Central memory CD8-positive, alpha-beta T cell (primary cell): Measurements from ENCODE around the gene LFNG.

Experiments
- ATAC-seq: fragments of 150-1000 bp; cut with Tn5 transposase; replicated peaks from 2 replicates; pipeline ENCODE4 v1.10.0; 2022; ENCODE audit warnings: mild to moderate bottlenecking, moderate FRiP score, moderate number of reproducible peaks; ENCODE audit not compliant: poor library complexity, severe bottlenecking; ENCODE audit errors: extremely low read depth
- DNase-seq, 2 donors: peaks; one replicate each; pipeline ENCODE4 v3.0.0; 2021; ENCODE audit warnings: low spot score in 2 of 2
- H3K27ac Mint-ChIP-seq: one replicate; pipeline ENCODE4 v1.8.0; 2022; ENCODE audit warnings: low read depth, mild to moderate bottlenecking, moderate library complexity, mixed read lengths
- H3K27me3 Mint-ChIP-seq: one replicate; pipeline ENCODE4 v1.8.0; 2022; ENCODE audit warnings: mixed read lengths
- H3K36me3 Mint-ChIP-seq: one replicate; pipeline ENCODE4 v1.8.0; 2022; ENCODE audit warnings: mild to moderate bottlenecking, moderate library complexity, mixed read lengths; ENCODE audit not compliant: insufficient read depth
- H3K4me1 Mint-ChIP-seq: one replicate; pipeline ENCODE4 v1.8.0; 2022; ENCODE audit warnings: mixed read lengths
- H3K4me3 Mint-ChIP-seq: one replicate; pipeline ENCODE4 v1.8.0; 2022; ENCODE audit warnings: mild to moderate bottlenecking, moderate library complexity, mixed read lengths
- H3K9me3 Mint-ChIP-seq: one replicate; pipeline ENCODE4 v1.8.0; 2022; ENCODE audit warnings: mixed read lengths

The LFNG gene

DNA sequence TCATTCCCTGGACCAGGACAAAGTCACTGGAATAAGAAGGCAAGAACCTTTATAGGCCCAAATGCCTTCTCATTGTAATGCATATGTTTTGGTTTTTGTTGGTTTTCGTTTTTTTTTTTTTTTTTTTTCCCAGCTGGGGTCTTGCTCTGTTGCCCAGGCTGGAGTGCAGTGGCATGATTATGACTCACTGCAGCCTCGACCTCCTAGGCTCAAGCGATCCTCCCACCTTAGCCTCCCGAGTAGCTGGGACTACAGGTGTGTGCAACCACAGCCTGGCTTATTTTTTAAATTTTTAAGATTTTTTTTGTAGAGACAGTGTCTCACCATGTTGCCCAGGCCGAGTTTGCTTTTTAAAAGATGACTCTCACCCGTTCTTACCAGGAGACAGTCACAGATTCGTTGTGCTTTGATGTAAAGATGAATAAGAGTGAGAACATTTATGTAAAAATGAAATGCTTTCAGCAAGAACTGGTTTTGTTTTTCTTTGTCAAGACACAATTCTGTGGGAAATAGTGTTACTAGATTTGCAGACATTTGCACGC is 46.8 kb downstream of the LFNG start:
- DNase-seq (no peak), ATAC-seq (no peak)
- no peaks in the 10 kb centered on the region for H3K9me3 Mint-ChIP-seq
- H3K27ac Mint-ChIP-seq = no peak overlapping the region
- H3K4me3 Mint-ChIP-seq = peak overlapping the region; percentile 25
- H3K36me3 Mint-ChIP-seq = peaks cover 5% of the 10 kb centered on the region
- no peaks in the 10 kb centered on the region for H3K27me3 Mint-ChIP-seq
- peaks cover 13% of the 10 kb centered on the region for H3K4me1 Mint-ChIP-seq

DNA sequence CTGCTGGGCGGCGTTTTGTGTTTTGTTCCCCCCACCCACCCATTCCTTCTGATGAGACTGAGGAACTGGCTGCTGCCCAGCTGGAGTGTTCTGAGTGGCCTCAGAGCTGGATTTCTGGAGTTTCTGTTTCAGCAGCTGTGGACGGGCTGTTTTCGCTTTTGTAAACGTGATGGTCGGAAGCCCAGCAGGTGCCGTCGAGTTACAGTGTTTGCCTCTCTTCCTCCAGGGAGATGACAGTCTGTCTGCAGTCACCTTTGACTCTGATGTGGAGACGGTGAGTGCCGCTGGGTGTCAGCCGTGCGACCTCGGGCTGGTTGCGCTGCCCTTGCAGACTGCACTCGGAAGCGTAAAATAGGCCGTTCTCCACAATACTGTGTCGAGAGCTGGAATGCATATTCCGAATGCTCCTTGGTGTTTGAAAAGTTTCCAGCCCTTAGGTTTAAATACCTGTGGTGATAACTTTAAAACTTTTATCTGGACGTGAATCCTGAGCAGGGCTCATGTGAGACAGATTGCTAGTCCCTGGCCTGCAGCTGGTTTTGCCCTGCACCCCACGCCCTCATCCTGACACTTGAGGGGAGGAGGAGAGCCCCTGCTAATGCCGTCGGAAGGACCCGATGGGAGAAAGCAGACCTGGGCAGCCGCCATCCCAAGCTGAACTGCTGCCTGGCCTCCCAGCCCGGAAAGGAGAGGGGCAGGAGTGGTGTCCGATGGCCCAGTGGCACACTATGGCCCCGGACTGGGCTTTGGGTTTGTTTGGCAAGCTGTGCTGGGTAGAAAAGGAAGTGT is 47.5 kb downstream of the LFNG start:
- no peak for DNase-seq
- H3K36me3 Mint-ChIP-seq = peaks cover 5% of the 10 kb centered on the region
- peak overlapping the region; percentile 25 for H3K4me3 Mint-ChIP-seq

GRCh38 chr7:2567679-2568278 is 48.2 kb downstream of the LFNG start:
- no peaks in the 10 kb centered on the region for H3K27me3 Mint-ChIP-seq
- H3K4me1 Mint-ChIP-seq = peaks cover 13% of the 10 kb centered on the region
- H3K36me3 Mint-ChIP-seq = peaks cover 5% of the 10 kb centered on the region
- ATAC-seq = no peak
- no peak for DNase-seq
- no peaks in the 10 kb centered on the region for H3K9me3 Mint-ChIP-seq
- no peak overlapping the region for H3K4me3 Mint-ChIP-seq
- H3K27ac Mint-ChIP-seq = no peak overlapping the region

More for the DNA sequence above, 47.5 kb downstream of the LFNG start:
- no peaks in the 10 kb centered on the region for H3K27me3 Mint-ChIP-seq
- H3K9me3 Mint-ChIP-seq = no peaks in the 10 kb centered on the region
- peak; percentile 80 for ATAC-seq
- H3K27ac Mint-ChIP-seq = no peak overlapping the region
- peaks cover 13% of the 10 kb centered on the region for H3K4me1 Mint-ChIP-seq

DNA sequence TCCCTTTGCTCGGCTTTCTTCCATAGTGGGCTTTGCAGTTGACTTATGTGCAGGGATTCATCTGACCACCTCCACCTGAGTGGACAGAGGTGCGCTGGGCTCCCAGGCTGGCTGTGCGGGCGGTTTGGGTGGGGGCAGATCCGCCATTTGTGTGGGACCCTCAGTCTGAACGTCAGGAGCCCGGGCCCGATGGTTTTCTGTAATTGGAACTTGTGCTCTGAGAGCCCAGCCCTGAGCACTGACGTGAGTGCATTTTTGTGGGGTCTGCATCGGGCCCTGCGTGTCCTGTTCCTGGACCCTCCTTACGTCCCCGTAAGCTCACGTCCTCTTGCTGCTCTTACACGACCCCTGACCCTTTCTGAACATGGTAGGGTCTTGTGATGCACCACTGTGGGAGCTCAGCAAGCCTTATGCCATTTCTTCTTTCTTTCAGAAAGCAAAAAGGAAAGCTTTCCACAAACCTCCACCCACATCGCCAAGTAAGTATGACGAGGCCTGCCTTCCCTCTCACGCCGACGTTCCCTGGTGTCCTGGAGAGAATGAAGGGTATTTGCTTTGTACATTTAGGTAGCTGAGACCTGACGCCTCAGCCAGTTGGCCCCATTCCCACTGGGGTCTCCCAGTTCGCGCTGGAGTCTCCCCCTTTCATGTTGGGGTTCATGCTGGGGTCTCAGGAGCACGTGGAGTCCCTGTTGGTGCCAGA is 49.1 kb downstream of the LFNG start:
- Mint-ChIP-seq H3K4me1 (peaks cover 13% of the 10 kb centered on the region), H3K27me3 (no peaks in the 10 kb centered on the region), H3K27ac (no peak overlapping the region), H3K9me3 (no peaks in the 10 kb centered on the region), H3K36me3 (peaks cover 6% of the 10 kb centered on the region), H3K4me3 (no peak overlapping the region)
- ATAC-seq (no peak), DNase-seq (no peak)

DNA sequence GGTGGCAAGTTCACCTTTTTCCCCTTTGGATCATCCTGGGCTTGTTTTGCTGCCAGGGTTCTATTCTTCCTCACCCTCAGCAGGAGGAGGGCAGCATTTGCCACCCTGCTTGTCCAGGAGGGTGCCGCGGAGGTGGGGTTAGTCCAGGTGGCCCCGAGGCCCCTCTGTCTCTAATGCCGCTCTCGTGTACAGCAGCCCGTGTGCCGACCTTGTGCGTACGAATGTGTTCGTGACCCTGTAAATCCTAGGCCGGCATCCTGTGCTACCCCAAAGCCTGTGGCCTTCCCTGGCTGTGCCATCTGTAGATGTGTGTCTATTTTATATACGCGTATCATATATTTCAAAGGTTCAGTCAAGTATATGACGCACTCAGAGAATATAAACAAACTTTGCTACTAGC is 49.8 kb downstream of the LFNG start:
- no peak for ATAC-seq
- H3K4me1 Mint-ChIP-seq = peaks cover 13% of the 10 kb centered on the region
- peaks cover 8% of the 10 kb centered on the region for H3K36me3 Mint-ChIP-seq
- no peak overlapping the region for H3K27ac Mint-ChIP-seq
- no peaks in the 10 kb centered on the region for H3K9me3 Mint-ChIP-seq
- DNase-seq = no peak
- H3K4me3 Mint-ChIP-seq = no peak overlapping the region
- H3K27me3 Mint-ChIP-seq = no peaks in the 10 kb centered on the region

GRCh38 chr7:2570021-2570420 is 50.4 kb downstream of the LFNG start:
- ATAC-seq (no peak), DNase-seq (no peak)
- Mint-ChIP-seq H3K36me3 (peaks cover 8% of the 10 kb centered on the region), H3K27ac (no peak overlapping the region), H3K9me3 (no peaks in the 10 kb centered on the region), H3K4me1 (peaks cover 8% of the 10 kb centered on the region), H3K27me3 (no peaks in the 10 kb centered on the region), H3K4me3 (no peak overlapping the region)

GRCh38 chr7:2571409-2571808 is 51.8 kb downstream of the LFNG start:
- Mint-ChIP-seq H3K36me3 (peaks cover 8% of the 10 kb centered on the region), H3K27ac (no peak overlapping the region), H3K9me3 (no peaks in the 10 kb centered on the region), H3K27me3 (no peaks in the 10 kb centered on the region), H3K4me3 (no peak overlapping the region), H3K4me1 (peaks cover 6% of the 10 kb centered on the region)
- DNase-seq (no peak), ATAC-seq (no peak)

DNA sequence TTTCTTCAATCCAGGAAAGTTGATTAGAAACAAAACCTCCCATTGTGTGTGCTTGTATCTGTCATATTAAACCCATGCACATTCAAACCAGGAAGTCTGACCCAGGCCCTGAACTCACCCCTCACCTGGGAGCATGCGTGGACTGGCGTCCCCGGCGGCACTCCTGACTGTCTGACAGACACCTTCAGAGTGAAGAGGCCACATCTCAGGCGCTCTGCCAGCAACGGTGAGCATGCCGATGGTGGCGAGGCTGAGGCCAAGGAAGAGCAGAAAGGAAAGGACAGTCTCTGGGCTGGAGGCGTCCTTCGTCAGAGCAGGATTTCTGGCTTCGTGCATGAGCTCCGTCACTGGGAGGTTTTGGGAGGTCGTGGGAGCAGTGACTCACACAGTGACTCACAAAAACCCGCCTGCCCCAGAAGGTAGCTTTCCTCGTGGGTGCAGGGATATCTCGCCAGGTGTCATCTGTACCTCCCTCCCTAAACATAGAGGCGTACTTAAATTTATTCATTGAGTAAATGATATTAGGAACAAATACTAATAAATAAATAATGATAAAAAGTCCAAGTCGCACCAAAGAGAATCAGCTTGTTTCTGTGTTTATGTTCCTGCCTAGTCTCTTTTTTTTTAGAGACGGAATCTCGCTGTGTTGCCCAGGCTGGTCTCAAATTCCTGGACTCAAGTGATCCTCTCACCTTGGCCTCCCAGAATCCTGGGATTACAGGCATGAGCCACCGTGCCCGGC is 52.7 kb downstream of the LFNG start:
- ATAC-seq (no peak), DNase-seq (no peak)
- peaks cover 7% of the 10 kb centered on the region for H3K36me3 Mint-ChIP-seq
- no peaks in the 10 kb centered on the region for H3K4me1 Mint-ChIP-seq
- no peaks in the 10 kb centered on the region for H3K9me3 Mint-ChIP-seq
- H3K4me3 Mint-ChIP-seq = no peak overlapping the region
- H3K27me3 Mint-ChIP-seq = no peaks in the 10 kb centered on the region
- H3K27ac Mint-ChIP-seq = no peak overlapping the region

- no peak for ATAC-seq
- H3K27ac Mint-ChIP-seq = no peak overlapping the region
- DNase-seq = no peak
- H3K4me3 Mint-ChIP-seq = no peak overlapping the region
- H3K27me3 Mint-ChIP-seq = no peaks in the 10 kb centered on the region
- peaks cover 7% of the 10 kb centered on the region for H3K36me3 Mint-ChIP-seq
- no peaks in the 10 kb centered on the region for H3K4me1 Mint-ChIP-seq
- H3K9me3 Mint-ChIP-seq = no peaks in the 10 kb centered on the region
These were observed 54.2 kb downstream of the LFNG start for GRCh38 chr7:2573761-2574160.

DNA sequence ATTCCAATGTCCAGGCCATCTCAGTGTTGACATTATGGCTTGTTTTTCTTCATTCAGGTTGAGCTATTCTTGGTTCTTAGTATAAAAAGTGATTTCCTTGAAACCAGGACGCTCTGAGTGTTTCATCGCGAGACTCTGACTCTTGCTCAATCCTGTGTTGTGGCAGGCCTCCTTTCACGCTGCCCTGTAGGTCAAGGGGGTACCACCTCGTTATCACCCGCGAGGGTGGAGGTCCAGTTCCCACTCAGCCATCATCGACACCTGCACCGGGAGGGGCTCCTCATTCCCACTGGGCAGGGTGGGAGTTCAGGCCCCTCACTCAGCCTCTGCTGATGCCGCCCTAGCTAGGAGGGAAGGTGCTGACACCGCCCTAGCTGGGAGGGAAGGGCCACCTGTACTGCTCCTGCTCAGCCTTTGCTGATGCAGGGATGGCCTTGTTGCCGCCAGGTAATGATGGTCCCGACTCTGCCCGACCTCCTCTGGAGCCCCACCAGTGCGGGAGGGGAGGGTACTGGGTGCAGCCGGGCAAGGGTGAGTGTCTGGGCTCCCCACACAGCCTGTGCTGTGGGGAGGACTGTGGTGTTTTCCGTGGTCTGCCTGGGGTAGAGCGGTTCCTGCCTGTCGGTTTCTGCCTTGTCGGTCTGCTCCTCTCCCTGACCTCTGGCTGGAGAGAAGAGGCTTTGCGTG is 55.6 kb downstream of the LFNG start:
- no peak for DNase-seq
- Mint-ChIP-seq H3K36me3 (peaks cover 7% of the 10 kb centered on the region), H3K4me3 (no peak overlapping the region), H3K27me3 (no peaks in the 10 kb centered on the region), H3K4me1 (no peaks in the 10 kb centered on the region), H3K27ac (no peak overlapping the region), H3K9me3 (no peaks in the 10 kb centered on the region)
- ATAC-seq = no peak

DNA sequence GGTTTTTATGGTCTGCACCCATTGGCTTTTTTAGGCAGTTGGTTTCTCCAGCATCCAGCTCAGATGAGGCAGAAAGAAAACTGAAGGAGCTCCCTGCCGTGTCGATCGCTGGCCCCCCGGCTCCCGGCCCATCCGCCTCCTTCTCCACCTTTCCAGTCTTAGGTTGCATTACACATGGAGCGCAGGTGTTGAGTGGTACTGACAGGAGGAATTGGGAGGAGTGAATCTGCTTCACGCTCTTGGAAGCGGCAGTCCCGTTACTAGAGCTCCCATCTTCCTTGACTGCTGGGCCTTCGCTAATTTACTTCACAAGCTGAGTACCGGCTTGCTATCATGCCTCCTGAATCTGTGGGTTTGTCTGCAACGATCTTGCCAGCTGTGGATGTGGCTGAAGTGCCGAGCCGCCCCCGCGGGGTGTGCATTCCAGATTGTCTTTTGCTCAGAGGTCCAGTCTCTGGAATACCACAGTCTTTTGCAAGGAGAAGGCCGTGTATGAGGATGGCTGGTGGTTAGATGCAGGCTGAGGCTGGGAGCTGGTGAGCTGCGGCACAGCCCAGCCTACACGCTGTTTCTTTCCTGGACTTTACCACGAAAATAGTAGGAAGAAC is 56.3 kb downstream of the LFNG start:
- ATAC-seq = no peak
- Mint-ChIP-seq H3K27ac (no peak overlapping the region), H3K9me3 (no peaks in the 10 kb centered on the region), H3K36me3 (peaks cover 7% of the 10 kb centered on the region), H3K4me3 (no peak overlapping the region), H3K27me3 (no peaks in the 10 kb centered on the region), H3K4me1 (no peaks in the 10 kb centered on the region)
- DNase-seq = no peak
